ENCODE results near the gene MET. TPM values are rescaled to one million over a fixed set of nuclear protein-coding genes. Genes with fewer than 3 reads are reported as not detected.

MET gene
- total and polyA plus RNA-seq, 2 of the 13 experiments (the other 11 are each of a cell fraction or from before 2014, with no cell fraction given): 21.8 to 31.5 TPM

GRCh38 chr7:116806046-116806944 lies 134.3 kb downstream of the MET start (continued):
- TF ChIP-seq ZBTB40 (IDR thresholded peaks at IDR 0.05): no peak
- TF ChIP-seq ZBTB40 (CRISPR knock-in tag; IDR thresholded peaks at IDR 0.05): no peak
- no peak for TF ChIP-seq DMTF1 (CRISPR knock-in tag; IDR thresholded peaks at IDR 0.05)
- TF ChIP-seq, protein P1, sequence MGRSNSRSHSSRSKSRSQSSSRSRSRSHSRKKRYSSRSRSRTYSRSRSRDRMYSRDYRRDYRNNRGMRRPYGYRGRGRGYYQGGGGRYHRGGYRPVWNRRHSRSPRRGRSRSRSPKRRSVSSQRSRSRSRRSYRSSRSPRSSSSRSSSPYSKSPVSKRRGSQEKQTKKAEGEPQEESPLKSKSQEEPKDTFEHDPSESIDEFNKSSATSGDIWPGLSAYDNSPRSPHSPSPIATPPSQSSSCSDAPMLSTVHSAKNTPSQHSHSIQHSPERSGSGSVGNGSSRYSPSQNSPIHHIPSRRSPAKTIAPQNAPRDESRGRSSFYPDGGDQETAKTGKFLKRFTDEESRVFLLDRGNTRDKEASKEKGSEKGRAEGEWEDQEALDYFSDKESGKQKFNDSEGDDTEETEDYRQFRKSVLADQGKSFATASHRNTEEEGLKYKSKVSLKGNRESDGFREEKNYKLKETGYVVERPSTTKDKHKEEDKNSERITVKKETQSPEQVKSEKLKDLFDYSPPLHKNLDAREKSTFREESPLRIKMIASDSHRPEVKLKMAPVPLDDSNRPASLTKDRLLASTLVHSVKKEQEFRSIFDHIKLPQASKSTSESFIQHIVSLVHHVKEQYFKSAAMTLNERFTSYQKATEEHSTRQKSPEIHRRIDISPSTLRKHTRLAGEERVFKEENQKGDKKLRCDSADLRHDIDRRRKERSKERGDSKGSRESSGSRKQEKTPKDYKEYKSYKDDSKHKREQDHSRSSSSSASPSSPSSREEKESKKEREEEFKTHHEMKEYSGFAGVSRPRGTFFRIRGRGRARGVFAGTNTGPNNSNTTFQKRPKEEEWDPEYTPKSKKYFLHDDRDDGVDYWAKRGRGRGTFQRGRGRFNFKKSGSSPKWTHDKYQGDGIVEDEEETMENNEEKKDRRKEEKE (IDR thresholded peaks at IDR 0.05): no peak
- TF ChIP-seq, protein P2, sequence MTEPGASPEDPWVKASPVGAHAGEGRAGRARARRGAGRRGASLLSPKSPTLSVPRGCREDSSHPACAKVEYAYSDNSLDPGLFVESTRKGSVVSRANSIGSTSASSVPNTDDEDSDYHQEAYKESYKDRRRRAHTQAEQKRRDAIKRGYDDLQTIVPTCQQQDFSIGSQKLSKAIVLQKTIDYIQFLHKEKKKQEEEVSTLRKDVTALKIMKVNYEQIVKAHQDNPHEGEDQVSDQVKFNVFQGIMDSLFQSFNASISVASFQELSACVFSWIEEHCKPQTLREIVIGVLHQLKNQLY (CRISPR knock-in tag; IDR thresholded peaks at IDR 0.05): 0 out of 2 replicates have a peak, but pooled peaks have one; percentile 34
- TF ChIP-seq, protein P3, sequence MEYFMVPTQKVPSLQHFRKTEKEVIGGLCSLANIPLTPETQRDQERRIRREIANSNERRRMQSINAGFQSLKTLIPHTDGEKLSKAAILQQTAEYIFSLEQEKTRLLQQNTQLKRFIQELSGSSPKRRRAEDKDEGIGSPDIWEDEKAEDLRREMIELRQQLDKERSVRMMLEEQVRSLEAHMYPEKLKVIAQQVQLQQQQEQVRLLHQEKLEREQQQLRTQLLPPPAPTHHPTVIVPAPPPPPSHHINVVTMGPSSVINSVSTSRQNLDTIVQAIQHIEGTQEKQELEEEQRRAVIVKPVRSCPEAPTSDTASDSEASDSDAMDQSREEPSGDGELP (IDR thresholded peaks at IDR 0.05; ENCODE audit: borderline replicate concordance, low read depth): no peak
- peak; percentile 87 for TF ChIP-seq SIX1 (CRISPR knock-in tag; IDR thresholded peaks at IDR 0.05; ENCODE audit: borderline replicate concordance)
- no peak for TF ChIP-seq ZBTB42 (CRISPR knock-in tag; IDR thresholded peaks at IDR 0.05)
- peak; percentile 48; the same call in 1 of the 3 replicates for TF ChIP-seq MXI1 (IDR thresholded peaks at IDR 0.05; ENCODE audit: borderline replicate concordance, low read depth, low read length)
- TF ChIP-seq SNAPC2 (CRISPR knock-in tag; IDR thresholded peaks at IDR 0.05): no peak
- no peak for TF ChIP-seq ZNF577 (CRISPR knock-in tag; IDR thresholded peaks at IDR 0.05; ENCODE audit: borderline replicate concordance, low read depth)
- no peak for TF ChIP-seq ZNF10 (CRISPR knock-in tag; IDR thresholded peaks at IDR 0.05; ENCODE audit: borderline replicate concordance, low read depth)

All from HepG2 (cell line).